Right lobe of liver (tissue), 6 donors: ENCODE data around the gene MPDZ. TPM values are rescaled to one million over a fixed set of nuclear protein-coding genes. Genes with fewer than 3 reads are reported as not detected.
A peak's percentile ranks its signal among the peaks of the same experiment; 100 is the strongest.

ENCODE experiments used
- ATAC-seq, 4 donors: fragments of 200-7000 bp; cut with Tn5 transposase; one replicate each; pipeline ENCODE4 v1.9.1; 2020; ENCODE audit warnings: mild to moderate bottlenecking in 4 of 4, moderate library complexity in 4 of 4
- DNase-seq, 3 donors: peaks; one replicate each; pipeline ENCODE4 v3.0.0-alpha.2; 2020
- H3K27ac ChIP-seq, 3 donors: fragments of 200-600 bp; one replicate each; pipeline ENCODE4 v1.8.0; 2022
- H3K27me3 ChIP-seq, 2 donors: fragments of 200-600 bp; one replicate each; pipeline ENCODE4 v1.8.0; 2022
- H3K36me3 ChIP-seq, 4 donors: fragments of 200-600 bp; sonication (generic) in 1 of 4; one replicate each; pipeline versions ENCODE4 v1.5.1 to v1.8.0; 2017 to 2022; ENCODE audit warnings: control low read depth in 1 of 4
- H3K4me1 ChIP-seq, 4 donors: fragments of 200-600 bp; sonication (generic) in 1 of 4; one replicate each; pipeline versions ENCODE4 v1.5.1 to v1.8.0; 2017 to 2022; ENCODE audit warnings: control low read depth in 1 of 4
- H3K4me3 ChIP-seq, 3 donors: fragments of 200-600 bp; one replicate each; pipeline ENCODE4 v1.8.0; 2022
- H3K9me3 ChIP-seq, 4 donors: fragments of 200-600 bp; sonication (generic) in 1 of 4; one replicate each; pipeline versions ENCODE4 v1.5.1 to v1.8.0; 2017 to 2022; ENCODE audit warnings: control low read depth in 1 of 4
- CTCF ChIP-seq, 4 donors: fragments of 200-600 bp in 3 of 4; fragments of 450-650 bp in 1 of 4; IDR thresholded peaks; one replicate each; pipeline versions ENCODE4 v1.5.1 to v1.8.0; 2016 to 2022; ENCODE audit warnings: antibody characterized with exemption in 4 of 4, mild to moderate bottlenecking in 2 of 4
- POLR2A ChIP-seq: fragments of 450-650 bp; IDR thresholded peaks from one replicate; pipeline ENCODE4 v1.6.1; 2017; ENCODE audit warnings: antibody characterized with exemption, mild to moderate bottlenecking
- WGBS: methylation state at CpG from one replicate; pipeline ENCODE4 v1.1.6; 2018; ENCODE audit warnings: low coverage, low lambda C conversion rate; ENCODE audit not compliant: insufficient coverage; ENCODE audit errors: missing lambda C conversion rate; 5-methylcytosine and 5-hydroxymethylcytosine counted together
- intact Hi-C, 2 donors: fragments of 100-400 bp; cut with DNase I; formaldehyde crosslinking; loops; one replicate each; pipeline versions ENCODE4 v1.11.2 to v1.14.1; 2022
- total RNA-seq, 6 experiments: library from RNA; depleted of rRNA in 2 of 6; stranded (reverse); fragments of >200 nt in 2 of 6; fragmentation: NEBNext Ultra II Directional in 3 of 6; extraction: Animal tissue kit (Norgen Biotek cat#: 25700) in 3 of 6; gene quantifications; one replicate each; pipeline versions ENCODE4 v1.1.0 to v1.2.4, GENCODE V29; 2016 to 2023
- donor health status: DM: no; HTN: yes; CAD: no.
- donor health status: DM: no; HTN: no; CAD: no.
- donor health status: DM: no; HTN: no; CAD: no.
- donor health status: DM: no; HTN: yes; CAD: no.
- donor health status: DM: no; HTN: yes; CAD: no.

Gene MPDZ
- total RNA-seq, 6 experiments from 2014 or later: 29.3 to 62.8 (median 49.3) TPM

- Histone ChIP-seq H3K27me3 (no peaks in the 10 kb centered on the region), H3K36me3 (no peaks in the 10 kb centered on the region), H3K27ac (no peak overlapping the region), H3K4me3 (no peak overlapping the region), H3K9me3 (no peaks in the 10 kb centered on the region), H3K4me1 (peaks cover 0 to 3% (median 0%) of the 10 kb centered on the region in 4 donors)
- TF ChIP-seq CTCF (IDR thresholded peaks at IDR 0.05): no peak
- no peak for TF ChIP-seq POLR2A
- DNase-seq (no peak), ATAC-seq (no peak)
- WGBS: 52% methylated on average over 6 of the region's 6 CpGs
- intact Hi-C loops: no loop called here
These were observed 9.7 kb downstream of the MPDZ start for GRCh38 chr9:13269589-13270452.

GRCh38 chr9:13268469-13268868, 11.0 kb downstream of the MPDZ start:
- intact Hi-C loops: no loop called here

GRCh38 chr9:13267743-13268142, 11.7 kb downstream of the MPDZ start:
- 55% methylated on average over 2 of the region's 2 CpGs for WGBS
- ATAC-seq (peak; percentile 48 to 90 (median 74)), DNase-seq (no peak)
- Histone ChIP-seq H3K27ac (peak overlapping the region in 1 of 3 donors; percentile 59), H3K27me3 (no peaks in the 10 kb centered on the region), H3K4me3 (no peak overlapping the region), H3K4me1 (no peaks in the 10 kb centered on the region), H3K36me3 (no peaks in the 10 kb centered on the region), H3K9me3 (no peaks in the 10 kb centered on the region)
- intact Hi-C loops: no loop called here
- TF ChIP-seq CTCF (IDR thresholded peaks at IDR 0.05) (no peak), POLR2A (no peak)

More at GRCh38 chr9:13268469-13268868, 11.0 kb downstream of the MPDZ start:
- 43% methylated on average over 7 of the region's 7 CpGs for WGBS
- no peaks in the 10 kb centered on the region for H3K4me1 ChIP-seq
- no peaks in the 10 kb centered on the region for H3K36me3 ChIP-seq
- H3K9me3 ChIP-seq: no peaks in the 10 kb centered on the region
- no peak for TF ChIP-seq POLR2A
- no peak for TF ChIP-seq CTCF (IDR thresholded peaks at IDR 0.05)
- no peak overlapping the region for H3K27ac ChIP-seq
- H3K4me3 ChIP-seq: no peak overlapping the region
- no peaks in the 10 kb centered on the region for H3K27me3 ChIP-seq
- no peak for DNase-seq
- ATAC-seq: peak in 2 of 4 donors; percentile 51 to 53

- WGBS: 35% methylated on average over 2 of the region's 2 CpGs
- intact Hi-C loops: no loop called here
- DNase-seq: no peak
- ATAC-seq: peak in 2 of 4 donors; percentile 45 to 47
- TF ChIP-seq POLR2A (no peak), CTCF (IDR thresholded peaks at IDR 0.05) (no peak)
- Histone ChIP-seq H3K36me3 (no peaks in the 10 kb centered on the region), H3K27ac (peak overlapping the region in 2 of 3 donors; percentile 4 to 59), H3K4me1 (no peaks in the 10 kb centered on the region), H3K9me3 (no peaks in the 10 kb centered on the region), H3K27me3 (no peaks in the 10 kb centered on the region), H3K4me3 (no peak overlapping the region)
These were observed 13.3 kb downstream of the MPDZ start for GRCh38 chr9:13266167-13266566.
